HepG2 (cell line): ENCODE results near the gene CHPF. TPM values are rescaled to one million over a fixed set of nuclear protein-coding genes. Genes with fewer than 3 reads are reported as not detected.

ENCODE experiments used
- KLF16 ChIP-seq, 2 experiments: sonication (generic) in 1 of 2; formaldehyde crosslinking in 1 of 2; IDR thresholded peaks; 2 replicates each; pipeline versions ENCODE4 v1.6.1 to v1.8.0; 2016 to 2023; ENCODE audit warnings: missing genetic modification reagents in 2 of 2, missing compliant biosample characterization in 1 of 2
- NR2F2 ChIP-seq: IDR thresholded peaks from 2 replicates; pipeline ENCODE4 v1.6.1; 2012; ENCODE audit warnings: low read depth, inconsistent platforms, borderline replicate concordance
- RFX5 ChIP-seq: IDR thresholded peaks from 2 replicates; pipeline ENCODE4 v1.6.1; 2011; ENCODE audit warnings: low read depth, low read length, improper control_type of control experiment
- SMAD3 ChIP-seq: sonication (generic); formaldehyde crosslinking; IDR thresholded peaks from 2 replicates; pipeline ENCODE4 v1.4.0; 2020; ENCODE audit warnings: missing genetic modification reagents
- ZNF557 ChIP-seq: sonication (generic); formaldehyde crosslinking; IDR thresholded peaks from 2 replicates; pipeline ENCODE4 v1.4.0; 2020; ENCODE audit warnings: missing genetic modification reagents
- ZSCAN12 ChIP-seq: sonication (generic); formaldehyde crosslinking; IDR thresholded peaks from 2 replicates; pipeline ENCODE4 v1.9.0; 2021; ENCODE audit warnings: mild to moderate bottlenecking, missing genetic modification reagents
- polyA plus RNA-seq, 8 experiments: library from polyadenylated mRNA; depleted of rRNA in 3 of 8; stranded (reverse) in 7 of 8; unstranded in 1 of 8; fragments of >200 nt; fragmentation: Illumina TruSeq in 4 of 8; extraction: Trizol in 4 of 8; gene quantifications; 2 replicates each; pipeline versions ENCODE4 v1.2.1 to v1.2.3, GENCODE V29; 2011 to 2016; ENCODE audit warnings: low read depth in 4 of 8, missing spikeins in 1 of 8, mixed read lengths in 1 of 8; ENCODE audit not compliant: insufficient read depth in 1 of 8
- total RNA-seq, 5 experiments: library from RNA; depleted of rRNA; stranded (reverse); fragments of >200 nt; fragmentation: Illumina TruSeq; extraction: Trizol; gene quantifications; 2 replicates each; pipeline ENCODE4 v1.2.3, GENCODE V29; 2016; ENCODE audit warnings: low read depth in 1 of 5
- TF ChIP-seq, protein P1 (sequence below): sonication (generic); formaldehyde crosslinking; IDR thresholded peaks from 2 replicates; pipeline ENCODE4 v1.4.0; 2020; ENCODE audit warnings: mild to moderate bottlenecking, low read depth, missing genetic modification reagents
- TF ChIP-seq, protein P2 (sequence below): sonication (generic); formaldehyde crosslinking; IDR thresholded peaks from 2 replicates; pipeline ENCODE4 v1.4.0; 2020; ENCODE audit warnings: missing genetic modification reagents, borderline replicate concordance
- TF ChIP-seq, protein P3 (sequence below): sonication (generic); formaldehyde crosslinking; IDR thresholded peaks from 2 replicates; pipeline ENCODE4 v1.8.0; 2022; ENCODE audit warnings: mild to moderate bottlenecking, missing genetic modification reagents; ENCODE audit not compliant: insufficient replicate concordance
- TF ChIP-seq, protein P4 (sequence below): sonication (generic); formaldehyde crosslinking; IDR thresholded peaks from 2 replicates; pipeline ENCODE4 v1.5.0; 2020; ENCODE audit warnings: mild to moderate bottlenecking, missing genetic modification reagents, borderline replicate concordance
- TF ChIP-seq, protein P5 (sequence below): sonication (generic); formaldehyde crosslinking; IDR thresholded peaks from 2 replicates; pipeline ENCODE4 v1.4.0; 2020; ENCODE audit warnings: missing genetic modification reagents
- TF ChIP-seq, protein P6 (sequence below): IDR thresholded peaks from 2 replicates; pipeline ENCODE4 v1.6.1; 2012; ENCODE audit warnings: inconsistent platforms
- TF ChIP-seq, protein P7 (sequence below): sonication (generic); formaldehyde crosslinking; IDR thresholded peaks from 2 replicates; pipeline ENCODE4 v1.9.0; 2021; ENCODE audit warnings: missing genetic modification reagents, borderline replicate concordance

The CHPF gene
- total and polyA plus RNA-seq, 2 of the 13 experiments (the other 11 are each of a cell fraction or from before 2014, with no cell fraction given): 79.6 to 111 TPM

DNA sequence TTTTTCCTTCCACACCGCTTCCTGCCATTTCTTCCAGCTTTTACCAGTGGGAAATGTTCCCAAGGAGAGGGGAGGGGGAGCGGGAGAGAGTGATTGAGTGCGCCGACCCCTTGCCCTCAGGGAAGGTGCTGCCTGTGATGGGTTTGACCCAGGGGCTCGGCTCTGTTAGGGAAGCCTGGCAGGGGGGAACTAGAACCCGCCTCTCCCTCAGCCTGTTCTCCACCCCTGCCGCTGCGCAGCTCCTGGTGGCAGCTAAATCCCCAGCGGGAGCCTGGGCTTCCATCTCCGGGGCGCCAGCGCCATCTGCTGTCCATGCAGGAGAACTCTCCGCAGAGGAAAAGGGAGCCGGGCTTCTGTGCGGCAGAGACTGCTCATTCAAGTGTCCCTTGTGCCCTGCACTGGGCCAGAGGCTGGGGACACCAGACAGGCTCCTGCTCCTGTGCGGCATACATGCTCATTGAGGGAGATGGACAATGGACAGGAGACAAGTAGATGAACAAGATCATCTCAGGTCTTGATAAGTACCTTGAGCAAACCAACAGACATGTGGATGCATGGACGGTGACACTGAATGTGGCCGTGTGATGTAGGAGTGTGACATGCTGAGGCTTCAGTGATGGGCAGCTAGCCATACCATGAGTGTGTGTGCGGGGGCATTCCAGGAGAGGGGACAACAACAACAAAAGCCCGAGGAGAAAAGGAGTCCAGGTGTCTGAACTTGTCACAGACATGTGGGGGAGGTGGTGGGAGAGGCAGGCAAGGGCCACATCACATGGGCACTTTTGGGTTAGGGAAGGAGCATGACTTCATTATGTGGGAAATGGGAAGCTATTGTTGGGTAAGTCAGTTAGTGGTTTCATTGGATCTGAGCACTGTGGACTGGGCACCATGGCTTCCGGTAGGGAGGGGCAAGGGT lies 13.3 kb downstream of the CHPF start (continued):
- TF ChIP-seq, protein P1, sequence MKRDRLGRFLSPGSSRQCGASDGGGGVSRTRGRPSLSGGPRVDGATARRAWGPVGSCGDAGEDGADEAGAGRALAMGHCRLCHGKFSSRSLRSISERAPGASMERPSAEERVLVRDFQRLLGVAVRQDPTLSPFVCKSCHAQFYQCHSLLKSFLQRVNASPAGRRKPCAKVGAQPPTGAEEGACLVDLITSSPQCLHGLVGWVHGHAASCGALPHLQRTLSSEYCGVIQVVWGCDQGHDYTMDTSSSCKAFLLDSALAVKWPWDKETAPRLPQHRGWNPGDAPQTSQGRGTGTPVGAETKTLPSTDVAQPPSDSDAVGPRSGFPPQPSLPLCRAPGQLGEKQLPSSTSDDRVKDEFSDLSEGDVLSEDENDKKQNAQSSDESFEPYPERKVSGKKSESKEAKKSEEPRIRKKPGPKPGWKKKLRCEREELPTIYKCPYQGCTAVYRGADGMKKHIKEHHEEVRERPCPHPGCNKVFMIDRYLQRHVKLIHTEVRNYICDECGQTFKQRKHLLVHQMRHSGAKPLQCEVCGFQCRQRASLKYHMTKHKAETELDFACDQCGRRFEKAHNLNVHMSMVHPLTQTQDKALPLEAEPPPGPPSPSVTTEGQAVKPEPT (CRISPR knock-in tag): peak; percentile 72; the same call in 1 of the 2 replicates
- TF ChIP-seq, protein P2, sequence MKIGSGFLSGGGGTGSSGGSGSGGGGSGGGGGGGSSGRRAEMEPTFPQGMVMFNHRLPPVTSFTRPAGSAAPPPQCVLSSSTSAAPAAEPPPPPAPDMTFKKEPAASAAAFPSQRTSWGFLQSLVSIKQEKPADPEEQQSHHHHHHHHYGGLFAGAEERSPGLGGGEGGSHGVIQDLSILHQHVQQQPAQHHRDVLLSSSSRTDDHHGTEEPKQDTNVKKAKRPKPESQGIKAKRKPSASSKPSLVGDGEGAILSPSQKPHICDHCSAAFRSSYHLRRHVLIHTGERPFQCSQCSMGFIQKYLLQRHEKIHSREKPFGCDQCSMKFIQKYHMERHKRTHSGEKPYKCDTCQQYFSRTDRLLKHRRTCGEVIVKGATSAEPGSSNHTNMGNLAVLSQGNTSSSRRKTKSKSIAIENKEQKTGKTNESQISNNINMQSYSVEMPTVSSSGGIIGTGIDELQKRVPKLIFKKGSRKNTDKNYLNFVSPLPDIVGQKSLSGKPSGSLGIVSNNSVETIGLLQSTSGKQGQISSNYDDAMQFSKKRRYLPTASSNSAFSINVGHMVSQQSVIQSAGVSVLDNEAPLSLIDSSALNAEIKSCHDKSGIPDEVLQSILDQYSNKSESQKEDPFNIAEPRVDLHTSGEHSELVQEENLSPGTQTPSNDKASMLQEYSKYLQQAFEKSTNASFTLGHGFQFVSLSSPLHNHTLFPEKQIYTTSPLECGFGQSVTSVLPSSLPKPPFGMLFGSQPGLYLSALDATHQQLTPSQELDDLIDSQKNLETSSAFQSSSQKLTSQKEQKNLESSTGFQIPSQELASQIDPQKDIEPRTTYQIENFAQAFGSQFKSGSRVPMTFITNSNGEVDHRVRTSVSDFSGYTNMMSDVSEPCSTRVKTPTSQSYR (CRISPR knock-in tag): no peak; the same call in 1 of the 2 replicates
- TF ChIP-seq, protein P3, sequence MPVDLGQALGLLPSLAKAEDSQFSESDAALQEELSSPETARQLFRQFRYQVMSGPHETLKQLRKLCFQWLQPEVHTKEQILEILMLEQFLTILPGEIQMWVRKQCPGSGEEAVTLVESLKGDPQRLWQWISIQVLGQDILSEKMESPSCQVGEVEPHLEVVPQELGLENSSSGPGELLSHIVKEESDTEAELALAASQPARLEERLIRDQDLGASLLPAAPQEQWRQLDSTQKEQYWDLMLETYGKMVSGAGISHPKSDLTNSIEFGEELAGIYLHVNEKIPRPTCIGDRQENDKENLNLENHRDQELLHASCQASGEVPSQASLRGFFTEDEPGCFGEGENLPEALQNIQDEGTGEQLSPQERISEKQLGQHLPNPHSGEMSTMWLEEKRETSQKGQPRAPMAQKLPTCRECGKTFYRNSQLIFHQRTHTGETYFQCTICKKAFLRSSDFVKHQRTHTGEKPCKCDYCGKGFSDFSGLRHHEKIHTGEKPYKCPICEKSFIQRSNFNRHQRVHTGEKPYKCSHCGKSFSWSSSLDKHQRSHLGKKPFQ (CRISPR knock-in tag): no peak
- TF ChIP-seq, protein P4, sequence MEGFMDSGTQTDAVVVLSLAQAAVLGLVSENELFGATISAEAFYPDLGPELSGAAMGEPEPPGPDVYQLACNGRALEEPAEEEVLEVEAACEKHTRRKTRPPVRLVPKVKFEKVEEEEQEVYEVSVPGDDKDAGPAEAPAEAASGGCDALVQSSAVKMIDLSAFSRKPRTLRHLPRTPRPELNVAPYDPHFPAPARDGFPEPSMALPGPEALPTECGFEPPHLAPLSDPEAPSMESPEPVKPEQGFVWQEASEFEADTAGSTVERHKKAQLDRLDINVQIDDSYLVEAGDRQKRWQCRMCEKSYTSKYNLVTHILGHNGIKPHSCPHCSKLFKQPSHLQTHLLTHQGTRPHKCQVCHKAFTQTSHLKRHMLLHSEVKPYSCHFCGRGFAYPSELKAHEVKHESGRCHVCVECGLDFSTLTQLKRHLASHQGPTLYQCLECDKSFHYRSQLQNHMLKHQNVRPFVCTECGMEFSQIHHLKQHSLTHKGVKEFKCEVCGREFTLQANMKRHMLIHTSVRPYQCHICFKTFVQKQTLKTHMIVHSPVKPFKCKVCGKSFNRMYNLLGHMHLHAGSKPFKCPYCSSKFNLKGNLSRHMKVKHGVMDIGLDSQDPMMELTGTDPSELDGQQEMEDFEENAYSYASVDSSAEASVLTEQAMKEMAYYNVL (CRISPR knock-in tag): no peak
- no peak for TF ChIP-seq ZSCAN12
- TF ChIP-seq NR2F2: no peak
- TF ChIP-seq, protein P5, sequence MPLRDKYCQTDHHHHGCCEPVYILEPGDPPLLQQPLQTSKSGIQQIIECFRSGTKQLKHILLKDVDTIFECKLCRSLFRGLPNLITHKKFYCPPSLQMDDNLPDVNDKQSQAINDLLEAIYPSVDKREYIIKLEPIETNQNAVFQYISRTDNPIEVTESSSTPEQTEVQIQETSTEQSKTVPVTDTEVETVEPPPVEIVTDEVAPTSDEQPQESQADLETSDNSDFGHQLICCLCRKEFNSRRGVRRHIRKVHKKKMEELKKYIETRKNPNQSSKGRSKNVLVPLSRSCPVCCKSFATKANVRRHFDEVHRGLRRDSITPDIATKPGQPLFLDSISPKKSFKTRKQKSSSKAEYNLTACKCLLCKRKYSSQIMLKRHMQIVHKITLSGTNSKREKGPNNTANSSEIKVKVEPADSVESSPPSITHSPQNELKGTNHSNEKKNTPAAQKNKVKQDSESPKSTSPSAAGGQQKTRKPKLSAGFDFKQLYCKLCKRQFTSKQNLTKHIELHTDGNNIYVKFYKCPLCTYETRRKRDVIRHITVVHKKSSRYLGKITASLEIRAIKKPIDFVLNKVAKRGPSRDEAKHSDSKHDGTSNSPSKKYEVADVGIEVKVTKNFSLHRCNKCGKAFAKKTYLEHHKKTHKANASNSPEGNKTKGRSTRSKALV (CRISPR knock-in tag): no peak
- no peak for TF ChIP-seq ZNF557 (CRISPR knock-in tag)
- TF ChIP-seq RFX5: no peak
- no peak for TF ChIP-seq KLF16 (CRISPR knock-in tag; IDR thresholded peaks at IDR 0.05)
- peak; percentile 85; the same call in 1 of the 2 replicates for TF ChIP-seq SMAD3 (CRISPR knock-in tag)
- TF ChIP-seq, protein P6, sequence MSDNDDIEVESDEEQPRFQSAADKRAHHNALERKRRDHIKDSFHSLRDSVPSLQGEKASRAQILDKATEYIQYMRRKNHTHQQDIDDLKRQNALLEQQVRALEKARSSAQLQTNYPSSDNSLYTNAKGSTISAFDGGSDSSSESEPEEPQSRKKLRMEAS: peak; percentile 46; the same call in 1 of the 2 replicates
- TF ChIP-seq, protein P7, sequence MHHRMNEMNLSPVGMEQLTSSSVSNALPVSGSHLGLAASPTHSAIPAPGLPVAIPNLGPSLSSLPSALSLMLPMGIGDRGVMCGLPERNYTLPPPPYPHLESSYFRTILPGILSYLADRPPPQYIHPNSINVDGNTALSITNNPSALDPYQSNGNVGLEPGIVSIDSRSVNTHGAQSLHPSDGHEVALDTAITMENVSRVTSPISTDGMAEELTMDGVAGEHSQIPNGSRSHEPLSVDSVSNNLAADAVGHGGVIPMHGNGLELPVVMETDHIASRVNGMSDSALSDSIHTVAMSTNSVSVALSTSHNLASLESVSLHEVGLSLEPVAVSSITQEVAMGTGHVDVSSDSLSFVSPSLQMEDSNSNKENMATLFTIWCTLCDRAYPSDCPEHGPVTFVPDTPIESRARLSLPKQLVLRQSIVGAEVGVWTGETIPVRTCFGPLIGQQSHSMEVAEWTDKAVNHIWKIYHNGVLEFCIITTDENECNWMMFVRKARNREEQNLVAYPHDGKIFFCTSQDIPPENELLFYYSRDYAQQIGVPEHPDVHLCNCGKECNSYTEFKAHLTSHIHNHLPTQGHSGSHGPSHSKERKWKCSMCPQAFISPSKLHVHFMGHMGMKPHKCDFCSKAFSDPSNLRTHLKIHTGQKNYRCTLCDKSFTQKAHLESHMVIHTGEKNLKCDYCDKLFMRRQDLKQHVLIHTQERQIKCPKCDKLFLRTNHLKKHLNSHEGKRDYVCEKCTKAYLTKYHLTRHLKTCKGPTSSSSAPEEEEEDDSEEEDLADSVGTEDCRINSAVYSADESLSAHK: no peak
